KBM-7 (cell line): ENCODE measurements around the gene ABL1.

Experiments
- DNase-seq: peaks from one replicate; pipeline ENCODE4 v3.0.0-alpha.2; 2015
- in situ Hi-C: fragments of 300-500 bp; cut with MboI; formaldehyde crosslinking; loops from 2 replicates; pipeline ENCODE4 v1.14.3; 2020; ENCODE audit warnings: low sequenced_read_pairs, low pct_unique_long_range_greater_than_20kb, mixed read lengths

Gene ABL1

GRCh38 chr9:130921989-130922892 lies 87.2 kb downstream of the ABL1 start:
- in situ Hi-C loops: no loop called here
- no peak for DNase-seq

GRCh38 chr9:130922893-130923610 lies 88.0 kb downstream of the ABL1 start:
- no peak for DNase-seq
- in situ Hi-C loops: no loop called here

DNA sequence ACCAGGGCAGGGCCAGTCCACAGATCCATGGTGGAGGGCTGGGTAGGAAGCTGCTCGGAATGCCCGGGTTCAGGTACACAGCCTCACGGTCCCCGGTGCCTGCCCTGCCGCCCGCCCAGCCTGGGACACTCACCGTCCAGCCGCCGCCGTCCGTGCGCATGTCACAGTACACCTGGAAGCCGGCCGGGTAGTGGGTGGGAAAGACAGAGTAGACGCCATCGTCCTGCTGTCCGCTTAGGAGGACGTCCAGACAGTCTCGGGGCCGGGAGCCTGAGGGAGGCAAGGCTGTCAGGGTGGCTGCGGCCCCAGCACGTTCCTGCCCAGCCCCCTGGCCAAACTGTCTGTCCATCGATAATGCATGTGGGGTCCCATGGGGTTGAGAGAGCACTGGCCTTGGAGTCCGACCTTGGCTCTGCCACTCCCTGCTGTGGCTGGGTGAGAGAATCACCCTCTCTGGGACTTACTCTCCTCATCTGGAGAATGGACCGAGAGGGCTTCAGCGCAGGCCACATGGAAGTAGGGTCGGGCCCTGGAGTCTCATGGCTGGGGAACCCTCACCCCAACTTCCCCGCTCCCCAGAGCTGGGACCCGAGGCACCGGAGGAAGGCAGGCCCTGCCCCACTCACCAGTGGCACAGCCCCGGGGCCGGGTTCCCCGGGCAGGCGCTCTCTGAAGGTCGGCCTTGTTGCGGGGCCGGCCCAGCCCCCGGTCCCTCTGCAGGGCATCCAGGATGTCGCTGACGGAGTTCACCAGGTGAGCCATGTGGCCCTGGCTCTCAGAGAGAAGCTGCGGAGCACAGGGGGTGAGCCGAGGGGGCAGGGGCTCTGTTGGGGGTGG lies 88.8 kb downstream of the ABL1 start:
- in situ Hi-C loops: no loop called here
- DNase-seq: no peak

DNA sequence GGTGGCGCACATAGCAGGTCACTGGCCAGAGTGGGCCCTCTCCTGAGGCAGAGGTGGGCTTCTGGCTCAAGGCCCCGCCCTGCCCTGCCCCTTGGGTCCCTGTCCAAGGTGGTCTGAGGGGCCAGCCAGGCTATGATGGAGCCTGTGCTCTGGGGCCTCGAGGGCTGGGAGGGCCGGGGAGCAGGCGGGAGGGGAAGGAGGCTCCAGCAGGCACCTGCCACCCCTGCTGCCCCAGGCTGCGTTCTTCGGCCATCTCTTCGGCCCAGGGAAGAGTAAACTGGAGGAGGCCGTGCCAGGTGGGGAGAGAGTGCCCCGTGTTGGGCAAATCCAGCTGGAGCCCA lies 89.4 kb downstream of the ABL1 start:
- in situ Hi-C loops: no loop called here
- no peak for DNase-seq

DNA sequence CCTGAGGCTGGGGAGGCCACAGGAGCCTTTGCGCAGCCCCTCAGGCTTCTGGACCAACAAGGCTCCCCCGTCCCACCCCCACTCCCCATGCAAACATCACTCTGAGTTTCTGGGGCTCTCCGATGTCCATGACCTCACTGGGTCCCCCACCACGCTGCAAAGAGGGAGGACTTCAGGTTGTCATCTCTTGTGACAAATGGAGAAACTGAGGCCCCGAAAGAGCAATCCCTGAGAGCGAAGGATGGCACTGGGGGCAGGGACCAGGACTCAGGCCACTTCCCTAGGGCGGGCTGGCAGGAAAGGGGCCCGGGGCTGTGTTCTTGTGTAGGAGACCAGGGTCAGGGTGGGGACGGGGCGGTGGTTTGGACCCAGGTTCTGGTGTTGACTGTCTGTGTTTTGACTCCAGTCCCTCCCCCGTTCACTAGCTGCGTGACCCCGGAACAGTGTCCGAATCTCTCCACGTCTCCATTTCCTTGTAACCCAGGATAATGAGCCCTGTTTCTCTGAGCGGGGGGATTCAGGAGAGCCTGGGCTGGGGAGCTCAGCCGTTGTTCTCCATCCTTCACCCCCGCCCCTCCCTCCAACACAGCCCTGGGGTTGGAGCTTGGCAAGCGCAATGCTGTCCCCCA lies 90.1 kb downstream of the ABL1 start:
- in situ Hi-C loops: no loop called here
- no peak for DNase-seq

- in situ Hi-C loops: no loop called here
- DNase-seq: no peak
Measured at GRCh38 chr9:130927338-130927737, 92.3 kb downstream of the ABL1 start.

DNA sequence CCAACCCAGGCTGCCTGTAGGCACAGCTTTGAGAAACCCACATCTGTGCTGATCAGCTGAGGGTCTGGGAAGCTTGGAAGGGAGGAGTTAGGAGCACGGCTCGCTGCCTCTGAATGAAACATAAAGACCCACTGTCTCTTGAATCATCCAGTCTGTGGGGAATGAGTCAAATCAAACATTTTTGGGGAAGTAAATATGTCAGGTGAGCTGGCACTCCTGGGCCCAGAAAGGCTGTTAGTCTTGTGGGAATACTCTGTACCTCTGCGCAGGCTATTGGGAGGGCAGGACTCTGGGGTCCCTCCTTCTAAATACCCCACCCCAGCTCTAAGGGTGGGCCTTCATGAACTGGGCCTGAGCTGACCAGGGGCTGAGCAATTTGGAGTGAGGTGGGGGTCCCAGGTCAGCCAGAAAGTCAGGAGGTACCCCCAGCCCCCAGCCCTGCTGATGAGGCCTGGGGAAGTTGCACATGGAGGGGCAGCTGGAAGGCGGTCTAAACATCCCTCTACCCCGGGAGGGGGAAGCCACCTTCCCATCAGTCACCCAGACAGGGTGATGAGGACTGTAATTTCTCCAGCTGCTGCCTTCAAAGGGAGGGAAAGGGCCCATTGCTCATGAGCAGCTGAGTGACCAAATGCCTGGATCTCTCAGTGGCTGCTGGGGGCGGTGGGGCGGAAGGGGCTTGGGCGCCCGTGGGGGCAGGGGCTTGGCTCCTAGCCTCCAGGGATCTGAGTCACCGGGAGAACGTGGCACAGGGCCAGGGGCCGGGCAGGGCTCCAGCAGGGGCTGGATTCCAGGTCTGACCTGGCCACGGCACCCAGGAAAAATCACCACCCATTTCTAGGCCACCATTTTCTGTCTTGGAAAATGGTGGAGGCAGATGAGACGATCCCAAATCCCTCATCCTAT lies 93.2 kb downstream of the ABL1 start:
- DNase-seq: no peak

DNA sequence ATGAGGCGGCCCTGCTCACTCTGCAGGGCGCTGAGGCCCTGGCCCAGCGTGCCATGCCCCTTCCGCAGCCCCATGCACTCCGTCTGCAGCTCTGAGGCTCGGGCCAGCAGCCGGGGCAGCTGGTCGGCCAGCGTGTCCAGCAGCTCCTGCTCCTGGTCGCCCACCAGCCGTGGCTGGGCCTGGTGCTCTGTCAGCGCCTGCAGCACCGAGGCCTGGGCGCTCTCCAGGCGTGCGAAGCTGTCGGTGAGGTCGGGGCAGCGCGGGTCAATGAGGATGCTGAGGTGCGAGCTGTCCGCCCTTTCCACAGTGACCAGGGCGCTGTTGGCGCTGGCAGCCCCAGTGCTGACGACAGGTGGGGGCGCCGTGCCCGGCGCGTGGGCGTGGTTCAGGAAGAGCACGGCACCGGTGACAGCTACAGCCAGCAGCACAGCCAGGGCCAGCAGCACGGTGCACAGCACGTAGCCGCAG lies 94.6 kb downstream of the ABL1 start:
- no peak for DNase-seq
- in situ Hi-C loops: no loop called here

More for the DNA sequence above, 93.2 kb downstream of the ABL1 start:
- in situ Hi-C loops: no loop called here

DNA sequence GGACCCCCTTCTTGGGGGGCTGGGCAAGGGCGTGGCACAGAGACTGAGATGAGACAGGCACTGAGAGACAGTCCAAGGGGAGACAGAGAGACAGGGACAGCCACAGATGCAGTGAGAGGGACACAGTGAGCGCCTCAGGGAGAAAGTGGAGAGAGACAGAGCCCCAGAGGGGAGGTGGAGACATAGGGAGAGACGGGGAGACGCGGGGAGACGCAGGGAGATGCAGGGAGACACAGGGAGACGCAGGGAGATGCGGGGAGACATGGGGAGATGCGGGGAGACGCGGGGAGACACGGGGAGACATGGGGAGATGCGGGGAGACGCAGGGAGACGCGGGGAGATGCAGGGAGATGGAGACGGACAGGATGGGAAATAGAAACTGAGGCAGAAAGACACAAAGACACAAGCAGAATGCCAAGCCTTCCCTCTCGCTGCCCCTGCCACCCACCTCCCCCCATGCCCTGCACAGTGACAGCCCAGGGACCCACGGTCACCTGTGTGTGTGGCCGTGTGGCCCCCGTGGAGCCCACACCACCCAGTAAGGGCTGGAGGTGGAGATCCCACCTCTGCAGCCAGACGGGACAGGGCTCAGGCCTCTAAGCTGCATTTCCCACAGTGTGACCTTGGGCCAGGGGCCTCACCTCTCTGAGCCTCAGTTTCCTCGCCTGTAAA lies 95.2 kb downstream of the ABL1 start:
- in situ Hi-C loops: no loop called here
- DNase-seq: no peak

DNA sequence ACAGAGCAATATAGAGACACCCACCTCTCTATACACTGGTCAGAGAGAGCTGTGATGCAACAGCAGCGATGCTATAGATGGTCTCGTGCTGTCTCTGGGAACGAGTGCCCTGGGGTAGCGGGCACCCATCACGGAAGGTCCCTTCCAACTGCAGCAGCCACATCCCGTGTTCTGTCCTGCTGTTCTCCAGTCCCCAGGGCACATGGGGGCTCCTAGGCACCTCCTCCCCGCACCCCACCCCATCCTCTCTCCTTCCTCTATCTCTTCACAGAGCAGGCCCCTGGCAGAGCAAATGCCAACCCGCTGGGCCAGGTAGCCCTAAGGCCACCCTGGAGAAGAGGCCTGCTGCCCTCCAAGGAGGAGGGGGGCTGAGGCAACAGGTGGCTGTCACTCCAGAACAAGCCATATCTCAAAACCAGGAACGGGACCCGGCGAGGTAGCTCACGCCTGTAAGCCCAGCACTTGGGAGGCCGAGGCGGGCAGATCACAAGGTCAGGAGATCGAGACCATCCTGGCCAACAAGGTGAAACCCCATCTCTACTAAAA lies 95.8 kb downstream of the ABL1 start:
- in situ Hi-C loops: no loop called here
- no peak for DNase-seq

DNA sequence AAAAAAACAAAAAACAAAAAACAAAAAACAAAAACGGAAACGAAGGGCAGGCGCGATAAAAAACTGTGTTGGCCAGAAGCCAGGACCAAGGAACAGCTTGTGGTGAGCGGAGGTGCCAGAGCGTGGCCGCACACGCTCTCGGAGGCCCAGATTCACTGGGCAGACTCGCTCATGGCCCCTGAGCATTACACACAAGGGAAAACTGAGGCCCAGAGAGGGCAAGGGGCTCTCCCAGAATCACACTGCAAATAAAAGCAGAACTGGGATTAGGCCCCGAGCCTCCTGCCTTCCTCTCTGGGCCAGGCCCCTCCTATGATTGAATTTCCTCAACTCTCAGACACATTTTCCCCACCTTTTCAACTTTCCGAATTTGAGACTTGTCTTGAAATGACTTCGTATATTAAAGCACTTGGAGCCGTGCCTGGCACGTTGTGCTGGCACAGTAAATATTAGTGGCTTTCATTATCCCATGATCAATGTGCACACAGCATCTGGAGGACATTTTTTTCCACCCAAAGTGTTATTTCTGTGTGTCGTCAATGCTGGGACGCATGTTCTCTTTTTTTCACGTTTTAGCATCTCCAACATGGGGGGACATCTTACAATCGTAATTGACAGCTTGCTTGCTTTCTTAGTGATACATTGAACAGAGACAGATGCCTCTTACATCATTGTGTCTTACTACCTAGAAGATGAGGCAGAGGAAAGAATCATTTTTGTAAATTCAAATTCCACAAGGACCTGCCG lies 96.6 kb downstream of the ABL1 start:
- in situ Hi-C loops: no loop called here

GRCh38 chr9:130932255-130933079 lies 97.4 kb downstream of the ABL1 start:
- in situ Hi-C loops: no loop called here
- no peak for DNase-seq

More for the DNA sequence above, 96.6 kb downstream of the ABL1 start:
- no peak for DNase-seq

DNA sequence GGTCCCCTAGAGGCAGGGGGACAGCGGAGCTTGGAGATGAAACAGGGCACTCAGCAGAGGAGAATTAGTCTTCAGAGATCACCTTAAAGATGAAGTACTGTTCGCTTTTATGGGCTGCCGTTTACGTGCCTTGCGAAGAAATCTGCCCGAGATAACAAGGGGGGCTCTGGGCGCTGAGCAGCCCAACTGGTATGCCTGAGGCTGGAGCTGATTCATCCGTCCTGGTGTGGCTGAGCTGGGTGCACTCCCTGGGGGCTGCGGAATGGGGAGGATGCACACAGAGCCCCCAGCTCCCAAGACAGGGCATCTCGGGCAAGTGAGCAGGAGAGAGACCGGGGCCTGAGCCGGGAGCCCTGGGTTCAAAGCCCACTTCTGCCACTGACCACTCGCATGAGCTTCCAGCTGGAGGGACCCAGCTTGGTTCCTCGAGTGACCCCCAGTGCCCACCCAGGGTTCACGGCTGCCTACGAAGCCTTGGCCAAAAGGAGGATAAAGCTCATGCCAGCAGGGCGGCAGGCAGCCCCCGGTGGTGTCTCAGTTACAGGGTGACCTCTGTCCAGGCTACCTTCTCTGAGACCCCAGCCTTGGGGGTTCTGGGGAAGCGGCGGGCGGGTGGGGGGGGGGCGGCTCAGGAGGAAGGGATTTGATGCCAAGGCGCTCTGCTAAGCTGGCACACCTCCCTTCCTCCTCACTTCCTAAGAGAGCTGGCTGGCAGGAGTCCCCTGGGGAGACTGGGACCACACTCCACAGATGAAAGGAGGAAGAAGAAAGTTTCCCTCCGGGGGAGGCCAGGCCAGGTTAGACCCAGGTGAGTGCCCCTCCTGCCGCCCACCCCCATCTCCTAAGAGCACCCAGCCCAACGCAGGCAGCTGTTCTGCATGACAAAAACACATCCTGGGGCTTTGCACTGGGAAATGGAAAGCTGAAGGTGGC lies 98.3 kb downstream of the ABL1 start:
- DNase-seq: no peak
- in situ Hi-C loops: no loop called here

DNA sequence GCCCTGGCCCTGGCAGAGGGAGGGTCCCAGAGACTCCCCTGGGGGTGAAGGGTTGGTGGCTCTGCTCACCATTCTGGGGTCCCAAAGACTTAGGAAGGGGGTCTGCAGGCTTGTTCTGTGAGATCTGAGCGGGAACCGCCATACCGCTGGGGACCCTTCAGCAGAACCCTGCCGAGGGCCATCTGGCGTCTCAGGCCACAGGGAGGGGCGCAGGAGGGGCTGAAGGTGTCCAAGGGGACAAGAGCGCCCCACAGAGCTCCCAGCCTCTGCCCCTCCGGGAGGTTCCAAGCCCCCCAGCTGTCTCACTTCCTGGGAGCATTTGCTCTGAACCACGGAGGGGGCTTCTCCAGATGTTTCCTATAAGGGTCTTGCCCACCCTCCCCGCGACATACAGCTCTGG lies 99.2 kb downstream of the ABL1 start:
- in situ Hi-C loops: no loop called here
- no peak for DNase-seq
